T47D (cell line): Measurements from ENCODE around the gene MXRA8.

Experiments
- DNase-seq, 2 experiments: peaks; one replicate each; pipeline versions ENCODE4 v3.0.0 to v3.0.0-alpha.2; 2011 to 2012; ENCODE audit warnings: low read depth in 1 of 2, low spot score in 1 of 2
- JUND ChIP-seq: IDR thresholded peaks from 2 replicates; pipeline ENCODE4 v1.6.1; 2012; ENCODE audit warnings: low read depth
- in situ Hi-C: cut with HindIII; loops from 2 replicates; pipeline ENCODE4 v1.10.0; 2016; ENCODE audit warnings: low sequenced_read_pairs, low pct_unique_long_range_greater_than_20kb

MXRA8 gene

GRCh38 chr1:1357871-1358432, 403 bp downstream of the MXRA8 start:
- TF ChIP-seq JUND = no peak
- no peak for DNase-seq
- in situ Hi-C loops = no loop called here

DNA sequence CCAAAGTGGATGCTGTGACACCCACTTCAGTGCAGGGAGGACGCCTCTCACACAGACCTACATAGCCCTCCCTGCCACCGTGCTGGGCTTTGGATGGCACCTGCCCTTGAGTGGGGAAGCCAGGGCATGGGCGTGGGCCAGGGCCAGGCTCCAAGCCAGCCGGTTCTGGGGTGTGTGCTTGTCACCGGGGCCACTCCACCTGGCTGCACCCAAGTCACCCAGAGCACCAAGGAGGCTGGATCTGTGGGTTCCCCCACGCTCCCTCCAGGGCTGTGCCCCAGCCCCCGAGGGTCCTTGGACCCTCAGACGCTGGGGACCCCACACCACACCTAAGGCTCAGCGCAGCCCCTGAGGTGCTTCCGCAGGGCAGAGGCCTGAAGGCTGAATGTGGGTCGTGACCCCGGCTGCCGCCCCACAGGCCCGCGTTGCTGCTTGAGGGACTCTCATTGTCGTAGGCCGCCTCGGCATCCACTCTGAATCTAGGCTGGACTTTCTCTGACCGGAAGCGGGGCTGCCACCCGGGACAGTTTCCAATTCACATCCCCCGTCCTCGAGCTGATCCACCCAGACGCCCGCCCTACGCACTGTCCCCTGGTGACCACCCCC, 1.5 kb downstream of the MXRA8 start:
- in situ Hi-C loops = no loop called here
- no peak for DNase-seq
- TF ChIP-seq JUND = no peak

- DNase-seq = no peak
- no peak for TF ChIP-seq JUND
- in situ Hi-C loops = no loop called here
These were observed 2.1 kb downstream of the MXRA8 start for GRCh38 chr1:1356166-1356795.

GRCh38 chr1:1355416-1355815, 2.9 kb downstream of the MXRA8 start:
- DNase-seq = peak; percentile 50 to 60
- in situ Hi-C loops = no loop called here
- no peak for TF ChIP-seq JUND

GRCh38 chr1:1354271-1355247, 3.8 kb downstream of the MXRA8 start:
- no peak for TF ChIP-seq JUND
- in situ Hi-C loops = no loop called here
- no peak for DNase-seq

GRCh38 chr1:1353389-1354151, 4.8 kb downstream of the MXRA8 start:
- in situ Hi-C loops = no loop called here
- no peak for TF ChIP-seq JUND
- no peak for DNase-seq

DNA sequence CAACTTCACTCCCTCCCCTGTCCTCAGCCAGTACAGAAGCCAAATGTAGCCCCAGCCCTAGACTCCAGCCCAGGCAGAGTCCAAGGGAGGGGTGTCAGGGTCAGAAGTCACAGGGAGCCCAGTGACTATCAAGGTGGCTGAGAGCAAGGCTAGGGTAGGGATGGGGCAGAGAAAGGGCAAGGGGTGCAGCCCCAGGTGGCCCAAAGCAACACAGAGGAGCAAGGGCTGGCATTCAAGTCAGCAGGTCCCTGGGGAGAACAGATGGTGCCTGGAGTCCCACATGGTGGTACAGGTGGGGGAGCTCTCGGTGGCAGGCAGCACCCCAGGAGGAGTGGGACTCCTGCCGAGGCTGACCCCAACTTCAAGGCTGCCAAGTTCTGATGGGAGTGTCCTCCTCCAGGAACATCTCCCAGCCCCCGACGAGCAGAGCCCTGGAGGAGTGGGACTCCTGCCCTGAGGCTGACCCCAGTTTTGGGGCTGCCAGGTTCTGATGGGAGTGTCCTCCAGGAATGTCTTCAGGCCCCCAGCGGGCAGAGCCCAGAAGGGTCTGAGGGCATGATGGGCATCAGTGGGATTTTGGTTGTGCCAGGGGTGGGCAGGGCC, 5.5 kb downstream of the MXRA8 start:
- no peak for DNase-seq
- in situ Hi-C loops = no loop called here
- TF ChIP-seq JUND = no peak

GRCh38 chr1:1351511-1352427, 6.6 kb downstream of the MXRA8 start:
- in situ Hi-C loops = no loop called here
- no peak for TF ChIP-seq JUND
- DNase-seq = peak in 1 of 2 experiments; percentile 45

- no peak for TF ChIP-seq JUND
- peak; percentile 56 to 65 for DNase-seq
- in situ Hi-C loops = no loop called here
These were observed 8.9 kb downstream of the MXRA8 start, which contains the start of gene DVL1 for GRCh38 chr1:1349256-1350012. TSS of gene DVL1 (minus strand) at chr1:1349418. CDS start at chr1:1349065, 353 bp downstream.

- DNase-seq = peak in 1 of 2 experiments; percentile 55
- in situ Hi-C loops = no loop called here
- TF ChIP-seq JUND = no peak
These were observed 9.7 kb downstream of the MXRA8 start for GRCh38 chr1:1348420-1349255.
